ENCODE results near the gene MEF2C. TPM values are rescaled to one million over a fixed set of nuclear protein-coding genes. Genes with fewer than 3 reads are reported as not detected.
"Not testable (repeated sequence)": the region's sequence is repeated elsewhere in the genome, so short reads cannot be mapped to it uniquely, and the experiment has no call there.

MEF2C gene
- polyA plus RNA-seq, 6 donors from 2014 or later = 402 to 547 (median 433) TPM

GRCh38 chr5:88793797-88794196 is 89.2 kb downstream of the MEF2C start:
- H3K4me1 Mint-ChIP-seq = peaks cover 43 to 60% (median 47%) of the 10 kb centered on the region in 3 donors
- ATAC-seq (ENCODE audit: low read depth in 2 of 2); H3K4me3 Mint-ChIP-seq; H3K27me3 Mint-ChIP-seq; DNase-seq; H3K9me3 Mint-ChIP-seq: not testable (repeated sequence)
- H3K27ac Mint-ChIP-seq = peak overlapping the region in 2 of 6 donors; percentile 57 to 79
- peaks cover 41 to 46% of the 10 kb centered on the region in 2 donors for H3K36me3 Mint-ChIP-seq

GRCh38 chr5:88792144-88792840 is 90.7 kb downstream of the MEF2C start:
- Mint-ChIP-seq H3K36me3 (peaks cover 32 to 37% of the 10 kb centered on the region in 2 donors), H3K4me3 (no peak overlapping the region), H3K9me3 (peaks cover 0 to 8% (median 4%) of the 10 kb centered on the region in 7 donors), H3K27me3 (no peaks in the 10 kb centered on the region), H3K4me1 (peaks cover 42 to 57% (median 47%) of the 10 kb centered on the region in 3 donors), H3K27ac (peak overlapping the region in 4 of 6 donors; percentile 41 to 60 (median 44))
- no peak for ATAC-seq (ENCODE audit: low read depth in 2 of 2)
- DNase-seq = no peak

- peaks cover 2 to 13% of the 10 kb centered on the region in 2 donors for H3K36me3 Mint-ChIP-seq
- ATAC-seq (ENCODE audit: low read depth in 2 of 2) (no peak), DNase-seq (no peak)
- peaks cover 39 to 59% (median 59%) of the 10 kb centered on the region in 3 donors for H3K4me1 Mint-ChIP-seq
- H3K4me3 Mint-ChIP-seq = peak overlapping the region in 1 of 8 donors; percentile 29
- no peaks in the 10 kb centered on the region for H3K27me3 Mint-ChIP-seq
- no peaks in the 10 kb centered on the region for H3K9me3 Mint-ChIP-seq
- peak overlapping the region in 4 of 6 donors; percentile 59 to 88 (median 76) for H3K27ac Mint-ChIP-seq
These were observed 95.1 kb downstream of the MEF2C start for GRCh38 chr5:88787856-88788255.

GRCh38 chr5:88786789-88787188 is 96.2 kb downstream of the MEF2C start:
- H3K4me1 Mint-ChIP-seq = peaks cover 37 to 65% (median 58%) of the 10 kb centered on the region in 3 donors
- ATAC-seq (ENCODE audit: low read depth in 2 of 2) (peak; percentile 30 to 35), DNase-seq (no peak)
- no peak overlapping the region for H3K4me3 Mint-ChIP-seq
- no peaks in the 10 kb centered on the region for H3K9me3 Mint-ChIP-seq
- no peaks in the 10 kb centered on the region for H3K27me3 Mint-ChIP-seq
- H3K36me3 Mint-ChIP-seq = peaks cover 0 to 9% of the 10 kb centered on the region in 2 donors
- H3K27ac Mint-ChIP-seq = peak overlapping the region in 4 of 6 donors; percentile 85 to 94 (median 90)

- peak overlapping the region; percentile 84 to 94 (median 90) for H3K27ac Mint-ChIP-seq
- DNase-seq (no peak), ATAC-seq (ENCODE audit: low read depth in 2 of 2) (no peak)
- peaks cover 34 to 70% (median 56%) of the 10 kb centered on the region in 3 donors for H3K4me1 Mint-ChIP-seq
- H3K4me3 Mint-ChIP-seq = peak overlapping the region in 2 of 8 donors; percentile 41 to 51
- peaks cover 0 to 12% of the 10 kb centered on the region in 2 donors for H3K36me3 Mint-ChIP-seq
- no peaks in the 10 kb centered on the region for H3K27me3 Mint-ChIP-seq
- no peaks in the 10 kb centered on the region for H3K9me3 Mint-ChIP-seq
These were observed 97.0 kb downstream of the MEF2C start for GRCh38 chr5:88785746-88786565.

- peak overlapping the region in 1 of 8 donors; percentile 22 for H3K4me3 Mint-ChIP-seq
- H3K4me1 Mint-ChIP-seq = peaks cover 39 to 67% (median 59%) of the 10 kb centered on the region in 3 donors
- H3K9me3 Mint-ChIP-seq = no peaks in the 10 kb centered on the region
- H3K36me3 Mint-ChIP-seq = peaks cover 0 to 25% of the 10 kb centered on the region in 2 donors
- no peaks in the 10 kb centered on the region for H3K27me3 Mint-ChIP-seq
- no peak for DNase-seq
- ATAC-seq (ENCODE audit: low read depth in 2 of 2) = no peak
- H3K27ac Mint-ChIP-seq = peak overlapping the region; percentile 35 to 75 (median 58)
These were observed 100.4 kb downstream of the MEF2C start for GRCh38 chr5:88782571-88782970.

GRCh38 chr5:88780736-88781135 is 102.2 kb downstream of the MEF2C start:
- Mint-ChIP-seq H3K4me1 (peaks cover 40 to 55% (median 51%) of the 10 kb centered on the region in 3 donors), H3K36me3 (peaks cover 4 to 33% of the 10 kb centered on the region in 2 donors), H3K27me3 (no peaks in the 10 kb centered on the region), H3K27ac (peak overlapping the region in 4 of 6 donors; percentile 31 to 95 (median 61)), H3K9me3 (no peaks in the 10 kb centered on the region), H3K4me3 (no peak overlapping the region)
- DNase-seq (no peak), ATAC-seq (ENCODE audit: low read depth in 2 of 2) (no peak)

- no peaks in the 10 kb centered on the region for H3K27me3 Mint-ChIP-seq
- H3K4me1 Mint-ChIP-seq = peaks cover 36 to 53% (median 40%) of the 10 kb centered on the region in 3 donors
- peaks cover 8 to 40% of the 10 kb centered on the region in 2 donors for H3K36me3 Mint-ChIP-seq
- DNase-seq (no peak), ATAC-seq (ENCODE audit: low read depth in 2 of 2) (no peak)
- no peak overlapping the region for H3K4me3 Mint-ChIP-seq
- H3K27ac Mint-ChIP-seq = peak overlapping the region in 5 of 6 donors; percentile 50 to 80 (median 71)
- no peaks in the 10 kb centered on the region for H3K9me3 Mint-ChIP-seq
These were observed 104.2 kb downstream of the MEF2C start for GRCh38 chr5:88778736-88779135.

GRCh38 chr5:88776692-88777091 is 106.3 kb downstream of the MEF2C start:
- peaks cover 26 to 60% of the 10 kb centered on the region in 2 donors for H3K36me3 Mint-ChIP-seq
- H3K4me3 Mint-ChIP-seq = no peak overlapping the region
- peak overlapping the region in 5 of 6 donors; percentile 42 to 94 (median 81) for H3K27ac Mint-ChIP-seq
- no peak for DNase-seq
- no peaks in the 10 kb centered on the region for H3K9me3 Mint-ChIP-seq
- H3K27me3 Mint-ChIP-seq = no peaks in the 10 kb centered on the region
- no peak for ATAC-seq (ENCODE audit: low read depth in 2 of 2)
- peaks cover 42 to 54% (median 42%) of the 10 kb centered on the region in 3 donors for H3K4me1 Mint-ChIP-seq

GRCh38 chr5:88772831-88773230 is 110.2 kb downstream of the MEF2C start:
- DNase-seq (no peak), ATAC-seq (ENCODE audit: low read depth in 2 of 2) (no peak)
- Mint-ChIP-seq H3K36me3 (peaks cover 58 to 71% of the 10 kb centered on the region in 2 donors), H3K27me3 (no peaks in the 10 kb centered on the region), H3K9me3 (peaks cover 0 to 1% (median 0%) of the 10 kb centered on the region in 7 donors), H3K4me3 (no peak overlapping the region), H3K4me1 (peaks cover 52 to 66% (median 63%) of the 10 kb centered on the region in 3 donors), H3K27ac (peak overlapping the region in 5 of 6 donors; percentile 1 to 70 (median 21))

- Mint-ChIP-seq H3K27ac (peak overlapping the region in 4 of 6 donors; percentile 38 to 70 (median 48)), H3K4me1 (peaks cover 50 to 73% (median 67%) of the 10 kb centered on the region in 3 donors), H3K36me3 (peaks cover 60 to 66% of the 10 kb centered on the region in 2 donors), H3K9me3 (peaks cover 0 to 1% (median 0%) of the 10 kb centered on the region in 7 donors), H3K4me3 (peak overlapping the region in 3 of 8 donors; percentile 8 to 21 (median 15)), H3K27me3 (no peaks in the 10 kb centered on the region)
- ATAC-seq (ENCODE audit: low read depth in 2 of 2) (no peak), DNase-seq (no peak)
These were observed 110.9 kb downstream of the MEF2C start for GRCh38 chr5:88772047-88772446.

GRCh38 chr5:88770276-88771257 is 112.4 kb downstream of the MEF2C start:
- Mint-ChIP-seq H3K4me3 (no peak overlapping the region), H3K27ac (peak overlapping the region; percentile 55 to 88 (median 67)), H3K4me1 (peaks cover 46 to 68% (median 62%) of the 10 kb centered on the region in 3 donors), H3K9me3 (peaks cover 0 to 1% (median 0%) of the 10 kb centered on the region in 7 donors), H3K27me3 (no peaks in the 10 kb centered on the region), H3K36me3 (peaks cover 57 to 61% of the 10 kb centered on the region in 2 donors)
- DNase-seq (no peak), ATAC-seq (ENCODE audit: low read depth in 2 of 2) (peak; percentile 42 to 56)

All from naive B cell (primary cell).